ENCODE results near the gene LPP. TPM values are rescaled to one million over a fixed set of nuclear protein-coding genes. Genes with fewer than 3 reads are reported as not detected.

LPP gene
- total RNA-seq, 1 donor from 2014 or later = 11.7 TPM

- no peak for DNase-seq
Observed at GRCh38 chr3:188812198-188812597, 658.2 kb downstream of the LPP start.

GRCh38 chr3:188814581-188814980 lies 660.6 kb downstream of the LPP start:
- DNase-seq = no peak

DNA sequence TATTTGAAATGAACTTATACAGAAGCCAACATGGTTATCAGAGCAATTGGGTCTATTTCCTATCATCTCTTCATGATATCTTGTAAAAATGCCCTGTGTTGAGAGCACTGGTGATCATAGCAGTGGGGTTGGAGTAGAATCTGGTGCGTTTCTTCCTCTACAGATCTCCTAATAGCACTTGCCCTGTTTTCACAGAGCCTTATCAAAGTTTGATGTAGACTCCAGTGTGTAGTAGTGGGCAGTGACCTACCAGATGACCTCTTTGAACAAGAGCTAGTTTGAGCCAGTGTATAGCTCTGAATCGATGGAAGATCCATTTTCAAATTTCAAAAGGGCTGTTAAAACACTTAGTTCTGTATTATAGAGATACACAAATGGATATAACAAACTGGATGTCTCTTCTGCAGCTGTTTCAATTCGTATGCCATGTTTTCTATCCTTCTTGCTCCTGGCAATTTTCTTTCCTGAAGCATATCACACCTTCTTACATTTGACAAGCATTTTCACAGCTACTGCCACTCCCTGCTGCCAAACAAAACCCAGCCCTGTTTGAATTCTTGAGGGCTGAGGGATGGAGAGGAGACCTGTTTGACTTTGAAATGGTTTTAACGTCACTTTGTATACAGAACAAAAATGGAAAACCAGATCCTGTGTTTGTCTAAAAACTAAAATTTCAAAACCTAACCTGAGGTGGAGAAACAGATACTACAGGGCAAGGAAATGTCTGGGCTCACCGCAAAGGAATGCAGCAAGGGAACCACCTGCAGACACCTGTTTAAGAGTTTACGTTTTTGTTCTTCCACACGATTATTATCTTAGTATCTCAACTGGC lies 663.4 kb downstream of the LPP start:
- no peak for DNase-seq

- DNase-seq = no peak
Observed at GRCh38 chr3:188817935-188818269, 663.9 kb downstream of the LPP start.

- DNase-seq = no peak
Observed at GRCh38 chr3:188818282-188818681, 664.3 kb downstream of the LPP start.

GRCh38 chr3:188819939-188820338 lies 666.0 kb downstream of the LPP start:
- no peak for DNase-seq

GRCh38 chr3:188822004-188822403 lies 668.0 kb downstream of the LPP start:
- no peak for DNase-seq

DNA sequence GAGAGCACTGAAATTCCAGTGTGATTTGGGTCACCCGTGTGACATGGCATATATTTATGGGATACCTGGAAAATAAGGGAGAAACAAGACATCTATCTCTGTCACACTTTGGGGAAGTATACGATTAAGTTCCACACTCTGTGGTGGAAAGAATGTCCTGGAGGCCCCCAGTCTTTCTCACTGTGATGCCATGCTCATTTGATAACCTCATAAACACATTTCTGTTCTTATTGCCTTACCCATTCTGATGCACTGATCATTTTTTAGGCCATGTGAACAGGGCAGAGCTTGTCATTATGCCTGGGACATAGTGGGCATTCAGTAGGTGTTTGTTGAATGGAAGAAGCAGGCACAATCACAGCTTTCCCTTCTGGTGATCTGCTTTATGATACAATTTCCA lies 668.5 kb downstream of the LPP start:
- DNase-seq = no peak

GRCh38 chr3:188824566-188824965 lies 670.6 kb downstream of the LPP start:
- no peak for DNase-seq

DNA sequence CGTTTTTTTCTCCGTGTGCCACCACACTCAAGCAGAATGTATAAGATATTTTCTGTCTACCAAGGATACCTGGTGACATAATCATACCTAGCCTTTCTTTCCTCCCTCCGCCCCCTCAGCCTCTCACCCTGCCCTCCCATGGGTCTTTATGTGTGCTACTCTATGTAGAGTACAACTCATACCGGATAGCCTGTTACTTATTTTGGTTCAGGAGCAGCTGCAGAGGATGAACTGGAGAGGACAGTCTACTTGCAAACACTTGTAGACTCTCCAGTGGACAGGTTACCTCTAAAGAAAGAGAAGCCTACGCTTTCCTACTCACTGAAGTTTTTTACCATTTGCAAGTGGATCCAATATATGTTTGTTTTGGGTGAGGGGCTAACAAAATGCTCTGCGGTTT lies 671.9 kb downstream of the LPP start:
- no peak for DNase-seq

DNA sequence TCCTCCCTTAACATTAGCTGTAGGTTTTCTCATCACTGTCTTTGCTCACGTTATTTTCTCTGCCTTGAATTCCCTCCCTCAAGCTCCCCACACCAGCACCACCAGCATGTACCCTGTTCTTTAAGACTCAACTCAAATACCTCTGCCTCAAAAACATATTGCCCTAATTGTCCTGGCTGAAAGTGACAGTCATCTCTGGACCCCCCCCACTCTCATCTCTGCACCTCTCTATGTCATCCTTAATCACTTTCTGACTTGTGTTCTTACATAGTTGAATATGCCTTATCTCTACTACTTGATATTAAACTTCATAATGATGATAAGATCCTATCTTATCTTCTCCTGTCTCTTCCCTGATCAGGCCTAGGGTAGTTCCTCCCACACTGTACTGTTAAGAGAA lies 672.6 kb downstream of the LPP start:
- DNase-seq = no peak

DNA sequence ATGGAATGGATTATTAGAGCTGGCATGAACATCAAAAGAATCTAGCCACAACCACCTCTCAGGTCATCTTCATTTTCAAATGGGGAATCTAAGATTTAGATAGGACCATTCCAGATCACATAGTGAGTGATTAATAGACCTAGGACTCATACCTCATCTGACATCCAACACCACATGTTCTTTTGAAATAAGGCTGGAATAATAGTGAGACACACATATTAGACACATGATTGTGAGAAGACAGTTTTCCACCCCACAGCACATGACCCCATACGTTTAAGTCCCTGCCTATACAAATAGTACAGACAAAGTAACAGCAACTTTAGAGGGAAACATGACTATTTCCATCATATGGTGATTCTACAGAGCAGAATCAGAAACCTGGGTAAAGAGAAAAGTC lies 673.1 kb downstream of the LPP start:
- DNase-seq = no peak

- DNase-seq = no peak
Observed at GRCh38 chr3:188827576-188827975, 673.6 kb downstream of the LPP start.

- no peak for DNase-seq
Observed at GRCh38 chr3:188829130-188829529, 675.2 kb downstream of the LPP start.

GRCh38 chr3:188829576-188829975 lies 675.6 kb downstream of the LPP start:
- DNase-seq = no peak

GRCh38 chr3:188830893-188831292 lies 676.9 kb downstream of the LPP start:
- no peak for DNase-seq

GRCh38 chr3:188832146-188832545 lies 678.2 kb downstream of the LPP start:
- no peak for DNase-seq

- DNase-seq = no peak
Observed at GRCh38 chr3:188832961-188833721, 679.2 kb downstream of the LPP start.

GRCh38 chr3:188834349-188834748 lies 680.4 kb downstream of the LPP start:
- no peak for DNase-seq

- DNase-seq = no peak
Observed at GRCh38 chr3:188839187-188839695, 685.3 kb downstream of the LPP start.

- no peak for DNase-seq
Observed at GRCh38 chr3:188840290-188840689, 686.3 kb downstream of the LPP start.

- no peak for DNase-seq
Observed at GRCh38 chr3:188841906-188842305, 687.9 kb downstream of the LPP start.

- DNase-seq = no peak
Observed at GRCh38 chr3:188842639-188843038, 688.7 kb downstream of the LPP start.

- DNase-seq = no peak
Observed at GRCh38 chr3:188844096-188844495, 690.1 kb downstream of the LPP start.
